ENCODE measurements around the gene CTBP1. TPM values are rescaled to one million over a fixed set of nuclear protein-coding genes. Genes with fewer than 3 reads are reported as not detected.

CTBP1 gene
- total and polyA plus RNA-seq, 2 of the 8 experiments (the other 6 are each of a cell fraction or from before 2014, with no cell fraction given): 128 to 185 TPM

GRCh38 chr4:1246901-1247863 is 1.7 kb downstream of the CTBP1 start:
- CTCF ChIA-PET (ENCODE audit: partially characterized antibody): interaction anchor here (0.8 to 1.3 kb wide), 4 partner anchors 21 to 106 kb away, joined by 3 read pairs; no protein-coding TSS in a partner anchor
- H2AFZ ChIP-seq (ENCODE audit: low read length): no peak overlapping the region
- H3K4me2 ChIP-seq (ENCODE audit: insufficient read depth in 1 of 2, low read depth in 2 of 2, low read length in 2 of 2): peak overlapping the region; percentile 62 to 75
- H3K27me3 ChIP-seq (replicated peaks in 1 of 4; ENCODE audit: control insufficient read depth in 3 of 4, extremely low read depth in 1 of 4, insufficient read depth in 3 of 4, low read length in 3 of 4): peaks cover 0 to 2% (median 0%) of the 10 kb centered on the region in 4 experiments; a peak in 1 of 7 replicates
- no peak overlapping the region for H2AK5ac ChIP-seq (ENCODE audit: low read depth, low read length)
- no peak overlapping the region for H3K23ac ChIP-seq (ENCODE audit: insufficient read length)
- peak overlapping the region; percentile 40 for H4K91ac ChIP-seq (replicated peaks; ENCODE audit: insufficient read length, low read length)
- peaks cover 16 to 22% of the 10 kb centered on the region in 2 experiments for H3K9me3 ChIP-seq (ENCODE audit: insufficient read depth in 2 of 2, low read depth in 1 of 2, low read length in 1 of 2)
- DNase-seq (ENCODE audit: low read depth in 1 of 2, low spot score in 2 of 2) (peak in 1 of 2 experiments; percentile 44), FAIRE-seq (no peak)
- peak overlapping the region; percentile 44; the same call in 1 of the 2 replicates for H2BK5ac ChIP-seq (ENCODE audit: low read depth, low read length)
- H3K18ac ChIP-seq (ENCODE audit: extremely low read depth, low read length): peak overlapping the region; percentile 71
- peaks cover 20% of the 10 kb centered on the region; the same call in 1 of the 2 replicates for H3K79me1 ChIP-seq (ENCODE audit: low read depth, low read length)
- peaks cover 11% of the 10 kb centered on the region; the same call in 1 of the 2 replicates for H3K23me2 ChIP-seq (ENCODE audit: low read depth, low read length)
- H2BK120ac ChIP-seq (replicated peaks; ENCODE audit: low read depth, low read length): no peak overlapping the region
- H2BK12ac ChIP-seq (ENCODE audit: low read depth, low read length): no peak overlapping the region
- peak overlapping the region; percentile 52 to 90 (median 84); a peak in 6 of 7 replicates for H3K9ac ChIP-seq (replicated peaks in 1 of 4; ENCODE audit: extremely low read depth in 1 of 4, low read depth in 3 of 4, low read length in 3 of 4)
- TF ChIP-seq MAX (IDR thresholded peaks at IDR 0.05): no peak; the same call in 1 of the 2 replicates
- no peak for TF ChIP-seq SP2 (IDR thresholded peaks at IDR 0.05; ENCODE audit: low read length)
- TF ChIP-seq EP300 (IDR thresholded peaks at IDR 0.05; ENCODE audit: borderline replicate concordance in 1 of 2, low read depth in 2 of 2, low read length in 2 of 2): no peak
- no peak for TF ChIP-seq CHD2 (IDR thresholded peaks at IDR 0.05; ENCODE audit: low read length)
- TF ChIP-seq RFX5 (IDR thresholded peaks at IDR 0.05; ENCODE audit: borderline replicate concordance, low read depth, low read length): no peak
- TF ChIP-seq RXRA (IDR thresholded peaks at IDR 0.05; ENCODE audit: insufficient read depth, low read depth, low read length): no peak
- TF ChIP-seq KDM1A (IDR thresholded peaks at IDR 0.05; ENCODE audit: borderline replicate concordance, low read length): no peak
- TF ChIP-seq CHD1 (IDR thresholded peaks at IDR 0.05; ENCODE audit: low read depth, low read length): no peak
- WGBS, 2 experiments (ENCODE audit: extremely low coverage in 1 of 2, insufficient coverage in 1 of 2, insufficient read length in 1 of 2, insufficient replicate concordance in 2 of 2, low coverage in 1 of 2, low lambda C conversion rate in 2 of 2, missing lambda C conversion rate in 1 of 2): 71% methylated on average over 22 of the region's 48 CpGs; no CpG with 5 or more reads in 1 of the 2 experiments
- H4K20me1 ChIP-seq (replicated peaks in 1 of 2; ENCODE audit: control insufficient read depth in 1 of 2, insufficient read depth in 2 of 2, low read length in 2 of 2): peaks cover 17 to 32% of the 10 kb centered on the region in 2 experiments
- peak overlapping the region; percentile 87 for H3K56ac ChIP-seq (replicated peaks; ENCODE audit: insufficient read length, low read depth, low read length)
- POLR2A ChIA-PET (ENCODE audit: partially characterized antibody): interaction anchor here (0.8 to 6.8 kb wide), 10 partner anchors 8 to 99 kb away, joined by 3 to 49 read pairs (median 6); partner anchors contain the start of genes MAEA and UVSSA
- peaks cover 0 to 14% (median 6%) of the 10 kb centered on the region in 4 experiments; a peak in 3 of 8 replicates for H3K36me3 ChIP-seq (ENCODE audit: control insufficient read depth in 2 of 4, insufficient read depth in 4 of 4, low read length in 3 of 4)
- peak overlapping the region; percentile 82 for H3K27ac ChIP-seq (ENCODE audit: low read depth, low read length)
- no peak overlapping the region for H2BK15ac ChIP-seq (ENCODE audit: low read length)
- H4K5ac ChIP-seq (ENCODE audit: insufficient read length, low read depth, low read length): no peak overlapping the region
- no peak overlapping the region for H3K4ac ChIP-seq (replicated peaks; ENCODE audit: insufficient read length, low read depth, low read length)
- peak overlapping the region; percentile 85; the same call in 1 of the 2 replicates for H4K8ac ChIP-seq (ENCODE audit: extremely low read depth, insufficient read depth, low read length)
- no peak overlapping the region for H3K14ac ChIP-seq (ENCODE audit: insufficient read length)
- H2BK20ac ChIP-seq (ENCODE audit: low read length): no peak overlapping the region
- H3K79me2 ChIP-seq (ENCODE audit: control insufficient read depth in 1 of 2, insufficient read depth in 2 of 2, low read length in 2 of 2): peaks cover 47 to 59% of the 10 kb centered on the region in 2 experiments
- peak overlapping the region; percentile 43 to 98 (median 79) for H3K4me3 ChIP-seq (ENCODE audit: extremely low read depth in 1 of 4, insufficient read depth in 2 of 4, low read depth in 3 of 4, low read length in 4 of 4)
- H3K4me1 ChIP-seq (replicated peaks in 1 of 4; ENCODE audit: control insufficient read depth in 3 of 4, insufficient read depth in 4 of 4, low read length in 3 of 4): peaks cover 0 to 16% (median 11%) of the 10 kb centered on the region in 4 experiments; a peak in 5 of 7 replicates
